ENCODE measurements around the gene UBXN6.

UBXN6 gene

GRCh38 chr19:4456843-4457653, 546 bp downstream of the UBXN6 start:
- no peaks in the 10 kb centered on the region for H3K9me3 ChIP-seq (ENCODE audit: low read length)
- peaks cover 18% of the 10 kb centered on the region for H3K36me3 ChIP-seq (ENCODE audit: insufficient read depth, low read length)
- no peaks in the 10 kb centered on the region for H3K27me3 ChIP-seq (ENCODE audit: insufficient read depth, low read length)
- no peak overlapping the region for H2AFZ ChIP-seq (ENCODE audit: low read depth, low read length)
- peak overlapping the region; percentile 75 for H3K4me3 ChIP-seq (ENCODE audit: low read length)
- H3K4me1 ChIP-seq (ENCODE audit: insufficient read depth, low read length), result peaks cover 20% of the 10 kb centered on the region

- no peak overlapping the region for H2AFZ ChIP-seq (ENCODE audit: low read depth, low read length)
- peak overlapping the region; percentile 70 for H3K4me3 ChIP-seq (ENCODE audit: low read length)
- peaks cover 20% of the 10 kb centered on the region for H3K36me3 ChIP-seq (ENCODE audit: insufficient read depth, low read length)
- no peaks in the 10 kb centered on the region for H3K27me3 ChIP-seq (ENCODE audit: insufficient read depth, low read length)
- H3K9me3 ChIP-seq (ENCODE audit: low read length), result no peaks in the 10 kb centered on the region
- H3K4me1 ChIP-seq (ENCODE audit: insufficient read depth, low read length), result peaks cover 20% of the 10 kb centered on the region
Observed at GRCh38 chr19:4456476-4456842, 1.1 kb downstream of the UBXN6 start.

DNA sequence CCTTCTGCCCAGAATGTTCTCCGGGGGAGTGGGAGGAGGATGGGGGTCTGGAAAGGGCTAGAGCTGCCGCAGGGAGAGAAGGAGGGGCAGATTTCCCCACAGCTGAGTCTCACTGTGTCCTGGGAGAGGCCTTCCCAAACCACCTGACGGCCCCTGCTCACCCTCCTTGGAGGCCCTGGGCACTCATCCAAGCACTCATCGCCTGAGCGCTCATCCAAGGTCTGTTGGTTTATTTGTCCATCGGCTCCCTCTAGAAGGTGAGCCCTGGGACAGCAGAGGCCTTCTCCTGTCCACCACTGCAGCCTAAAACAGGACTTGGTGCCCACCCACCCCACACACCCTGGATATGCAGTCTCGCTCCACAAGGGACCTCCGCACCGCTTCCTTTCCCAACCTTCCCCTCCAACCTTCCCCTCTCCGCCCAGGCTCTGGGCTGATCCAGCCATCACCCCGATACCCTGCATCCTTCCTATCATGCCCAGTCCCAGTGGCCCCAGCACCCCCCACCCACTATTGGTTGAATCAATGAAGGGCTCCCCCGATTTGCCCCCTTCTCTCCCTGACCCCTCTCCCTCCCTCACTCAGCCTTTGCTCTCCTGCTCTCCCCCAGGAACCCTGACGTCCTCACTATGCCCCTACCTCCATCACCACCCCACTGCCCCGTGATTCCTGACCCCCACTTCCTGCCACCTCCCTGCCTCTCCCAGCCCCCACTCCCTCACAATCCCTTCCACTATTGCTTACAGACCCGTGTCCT, 1.7 kb downstream of the UBXN6 start:
- peak overlapping the region; percentile 70 for H3K4me3 ChIP-seq (ENCODE audit: low read length)

GRCh38 chr19:4454747-4455718, 2.6 kb downstream of the UBXN6 start:
- no peaks in the 10 kb centered on the region for H3K9me3 ChIP-seq (ENCODE audit: low read length)
- no peak overlapping the region for H3K4me3 ChIP-seq (ENCODE audit: low read length)
- peaks cover 27% of the 10 kb centered on the region for H3K36me3 ChIP-seq (ENCODE audit: insufficient read depth, low read length)
- peaks cover 20% of the 10 kb centered on the region for H3K4me1 ChIP-seq (ENCODE audit: insufficient read depth, low read length)
- H2AFZ ChIP-seq (ENCODE audit: low read depth, low read length), result no peak overlapping the region
- no peaks in the 10 kb centered on the region for H3K27me3 ChIP-seq (ENCODE audit: insufficient read depth, low read length)

More for the DNA sequence above, 1.7 kb downstream of the UBXN6 start:
- Histone ChIP-seq H3K4me1 (ENCODE audit: insufficient read depth, low read length) (peaks cover 20% of the 10 kb centered on the region), H3K27me3 (ENCODE audit: insufficient read depth, low read length) (no peaks in the 10 kb centered on the region), H3K36me3 (ENCODE audit: insufficient read depth, low read length) (peaks cover 24% of the 10 kb centered on the region), H2AFZ (ENCODE audit: low read depth, low read length) (no peak overlapping the region), H3K9me3 (ENCODE audit: low read length) (no peaks in the 10 kb centered on the region)

GRCh38 chr19:4453232-4454179, 4.1 kb downstream of the UBXN6 start:
- H3K4me1 ChIP-seq (ENCODE audit: insufficient read depth, low read length), result peaks cover 20% of the 10 kb centered on the region
- no peaks in the 10 kb centered on the region for H3K9me3 ChIP-seq (ENCODE audit: low read length)
- no peak overlapping the region for H3K4me3 ChIP-seq (ENCODE audit: low read length)
- peaks cover 38% of the 10 kb centered on the region for H3K36me3 ChIP-seq (ENCODE audit: insufficient read depth, low read length)
- no peak overlapping the region for H2AFZ ChIP-seq (ENCODE audit: low read depth, low read length)
- no peaks in the 10 kb centered on the region for H3K27me3 ChIP-seq (ENCODE audit: insufficient read depth, low read length)

- Histone ChIP-seq H3K4me1 (ENCODE audit: insufficient read depth, low read length) (peaks cover 16% of the 10 kb centered on the region), H3K4me3 (ENCODE audit: low read length) (no peak overlapping the region), H3K27me3 (ENCODE audit: insufficient read depth, low read length) (no peaks in the 10 kb centered on the region), H3K36me3 (ENCODE audit: insufficient read depth, low read length) (peaks cover 48% of the 10 kb centered on the region), H2AFZ (ENCODE audit: low read depth, low read length) (no peak overlapping the region), H3K9me3 (ENCODE audit: low read length) (no peaks in the 10 kb centered on the region)
Observed at GRCh38 chr19:4452230-4452990, 5.2 kb downstream of the UBXN6 start.

GRCh38 chr19:4449639-4450028, 8.0 kb downstream of the UBXN6 start:
- Histone ChIP-seq H3K27me3 (ENCODE audit: insufficient read depth, low read length) (no peaks in the 10 kb centered on the region), H3K4me1 (ENCODE audit: insufficient read depth, low read length) (no peaks in the 10 kb centered on the region), H3K4me3 (ENCODE audit: low read length) (no peak overlapping the region), H3K9me3 (ENCODE audit: low read length) (no peaks in the 10 kb centered on the region), H2AFZ (ENCODE audit: low read depth, low read length) (no peak overlapping the region), H3K36me3 (ENCODE audit: insufficient read depth, low read length) (peaks cover 76% of the 10 kb centered on the region)

- H3K36me3 ChIP-seq (ENCODE audit: insufficient read depth, low read length), result peaks cover 80% of the 10 kb centered on the region
- no peaks in the 10 kb centered on the region for H3K9me3 ChIP-seq (ENCODE audit: low read length)
- no peak overlapping the region for H2AFZ ChIP-seq (ENCODE audit: low read depth, low read length)
- no peak overlapping the region for H3K4me3 ChIP-seq (ENCODE audit: low read length)
- H3K4me1 ChIP-seq (ENCODE audit: insufficient read depth, low read length), result no peaks in the 10 kb centered on the region
- H3K27me3 ChIP-seq (ENCODE audit: insufficient read depth, low read length), result no peaks in the 10 kb centered on the region
Observed at GRCh38 chr19:4449022-4449638, 8.5 kb downstream of the UBXN6 start.

GRCh38 chr19:4448147-4448985, 9.2 kb downstream of the UBXN6 start:
- no peaks in the 10 kb centered on the region for H3K4me1 ChIP-seq (ENCODE audit: insufficient read depth, low read length)
- no peaks in the 10 kb centered on the region for H3K9me3 ChIP-seq (ENCODE audit: low read length)
- peaks cover 82% of the 10 kb centered on the region for H3K36me3 ChIP-seq (ENCODE audit: insufficient read depth, low read length)
- H3K27me3 ChIP-seq (ENCODE audit: insufficient read depth, low read length), result no peaks in the 10 kb centered on the region
- H2AFZ ChIP-seq (ENCODE audit: low read depth, low read length), result no peak overlapping the region
- H3K4me3 ChIP-seq (ENCODE audit: low read length), result no peak overlapping the region

DNA sequence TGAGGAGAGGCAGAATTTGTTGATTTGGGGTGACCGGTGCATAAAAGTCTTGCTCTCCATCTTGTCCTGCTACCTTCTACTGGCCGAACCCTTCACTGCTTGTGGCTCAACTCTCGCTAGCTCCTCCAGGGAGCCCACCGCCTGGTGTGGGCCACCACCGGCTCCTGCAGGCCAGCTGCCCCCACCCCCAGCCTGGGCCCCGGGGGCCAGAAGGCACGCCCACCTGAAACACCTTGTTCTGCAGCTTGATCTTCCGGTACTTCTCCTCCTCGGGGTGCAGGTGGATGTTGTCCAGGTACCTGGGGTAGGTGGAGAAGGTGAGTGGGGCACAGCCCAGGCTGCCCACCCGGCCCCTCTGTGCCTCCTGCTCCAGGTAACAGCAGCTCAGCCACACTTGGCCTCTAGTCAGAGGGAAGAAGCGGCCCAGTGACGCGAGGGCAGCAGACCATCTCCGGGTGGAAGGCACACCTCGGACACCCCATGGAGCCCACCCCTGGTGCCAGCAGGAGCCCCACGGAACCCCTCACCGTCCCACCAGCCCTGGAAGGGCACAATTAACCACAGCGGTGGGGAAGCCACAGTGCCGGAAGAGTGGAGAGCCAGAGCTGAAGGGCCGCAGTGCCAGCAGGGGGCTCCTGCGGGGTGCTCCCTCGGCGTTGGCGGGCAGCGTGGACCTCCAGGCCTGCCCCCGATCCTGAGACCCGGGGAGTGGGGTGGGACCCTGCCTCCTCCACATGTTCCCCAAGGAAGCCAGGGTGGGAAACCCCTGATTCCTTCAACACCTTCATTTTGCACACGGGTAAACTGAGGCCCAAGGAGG, 10.1 kb downstream of the UBXN6 start:
- no peaks in the 10 kb centered on the region for H3K9me3 ChIP-seq (ENCODE audit: low read length)
- no peaks in the 10 kb centered on the region for H3K4me1 ChIP-seq (ENCODE audit: insufficient read depth, low read length)
- H3K4me3 ChIP-seq (ENCODE audit: low read length), result no peak overlapping the region
- peaks cover 83% of the 10 kb centered on the region for H3K36me3 ChIP-seq (ENCODE audit: insufficient read depth, low read length)
- H2AFZ ChIP-seq (ENCODE audit: low read depth, low read length), result no peak overlapping the region
- no peaks in the 10 kb centered on the region for H3K27me3 ChIP-seq (ENCODE audit: insufficient read depth, low read length)
